Hepatocyte (in vitro differentiated cells): ENCODE measurements around the gene BAG5. TPM values are rescaled to one million over a fixed set of nuclear protein-coding genes. Genes with fewer than 3 reads are reported as not detected.

Source experiments
- DNase-seq: peaks from one replicate; pipeline ENCODE4 v3.0.0-alpha.2; 2016; ENCODE audit warnings: low spot score
- H2AFZ ChIP-seq: fragments of 200-600 bp; sonication (generic); 2 replicates; pipeline ENCODE4 v1.6.0; 2016; ENCODE audit warnings: antibody characterized with exemption, mild to moderate bottlenecking
- H3K27ac ChIP-seq: fragments of 200-600 bp; sonication (generic); 2 replicates; pipeline ENCODE4 v1.5.1; 2016; ENCODE audit warnings: mild to moderate bottlenecking
- H3K27me3 ChIP-seq: fragments of 200-600 bp; sonication (generic); 2 replicates; pipeline ENCODE4 v1.6.1; 2016
- H3K36me3 ChIP-seq: fragments of 200-600 bp; sonication (generic); replicated peaks from 2 replicates; pipeline ENCODE4 v1.5.1; 2016; ENCODE audit warnings: low read depth; ENCODE audit not compliant: insufficient read depth
- H3K4me1 ChIP-seq: fragments of 200-600 bp; sonication (generic); 2 replicates; pipeline ENCODE4 v1.5.1; 2016; ENCODE audit warnings: mild to moderate bottlenecking, moderate library complexity; ENCODE audit not compliant: insufficient read depth
- H3K4me2 ChIP-seq: fragments of 200-600 bp; sonication (generic); 2 replicates; pipeline ENCODE4 v1.6.0; 2016
- H3K4me3 ChIP-seq: fragments of 200-600 bp; sonication (generic); 2 replicates; pipeline ENCODE4 v1.5.1; 2016; ENCODE audit warnings: mild to moderate bottlenecking
- H3K79me2 ChIP-seq: fragments of 200-600 bp; sonication (generic); 2 replicates; pipeline ENCODE4 v1.6.0; 2017; ENCODE audit warnings: mild to moderate bottlenecking
- H3K9me2 ChIP-seq: fragments of 200-600 bp; sonication (generic); replicated peaks from 2 replicates; pipeline ENCODE4 v1.6.0; 2017; ENCODE audit warnings: mild to moderate bottlenecking; ENCODE audit not compliant: insufficient read depth
- H3K9me3 ChIP-seq: fragments of 200-600 bp; sonication (generic); 2 replicates; pipeline ENCODE4 v1.5.1; 2016; ENCODE audit warnings: low read depth, mild to moderate bottlenecking
- H4K20me1 ChIP-seq: fragments of 200-600 bp; sonication (generic); 2 replicates; pipeline ENCODE4 v1.6.0; 2016; ENCODE audit warnings: mild to moderate bottlenecking; ENCODE audit not compliant: insufficient read depth, poor library complexity, severe bottlenecking
- CTCF ChIP-seq: fragments of 200-600 bp; sonication (generic); IDR thresholded peaks from 2 replicates; pipeline ENCODE4 v1.5.1; 2016; ENCODE audit warnings: antibody characterized with exemption, mild to moderate bottlenecking; ENCODE audit not compliant: poor library complexity
- EZH2 ChIP-seq: fragments of 200-600 bp; sonication (generic); IDR thresholded peaks from 2 replicates; pipeline ENCODE4 v1.6.1; 2016; ENCODE audit warnings: antibody characterized with exemption, mild to moderate bottlenecking, borderline replicate concordance
- EZH2phosphoT487 ChIP-seq: fragments of 200-600 bp; sonication (generic); IDR thresholded peaks from one replicate; pipeline ENCODE4 v1.6.1; 2018; ENCODE audit warnings: antibody characterized with exemption, mild to moderate bottlenecking, low read depth, moderate library complexity; ENCODE audit not compliant: unreplicated experiment, severe bottlenecking
- WGBS: methylation state at CpG from one replicate; pipeline ENCODE4 v1.1.6; 2016; ENCODE audit warnings: low lambda C conversion rate; ENCODE audit errors: missing lambda C conversion rate; 5-methylcytosine and 5-hydroxymethylcytosine counted together
- polyA plus RNA-seq: library from polyadenylated mRNA; unstranded; fragments of >200 nt; fragmentation: Nextera tagmentation; extraction: Ambion mirVana; gene quantifications from 2 replicates; pipeline ENCODE4 v1.2.1, GENCODE V29; 2016
- total RNA-seq: library from RNA; depleted of rRNA; stranded (reverse); fragments of >200 nt; gene quantifications from 2 replicates; pipeline ENCODE4 v1.2.3, GENCODE V29; 2014

The BAG5 gene
- total and polyA plus RNA-seq, 2 experiments from 2014 or later: 13.9 to 27.4 TPM

GRCh38 chr14:103529383-103530365, 32.8 kb downstream of the BAG5 start:
- Histone ChIP-seq H4K20me1 (no peaks in the 10 kb centered on the region), H3K27ac (peak overlapping the region; percentile 40), H3K27me3 (no peaks in the 10 kb centered on the region), H3K4me2 (peak overlapping the region; percentile 97), H3K4me1 (peaks cover 35% of the 10 kb centered on the region), H3K4me3 (peak overlapping the region; percentile 78), H3K9me2 (no peaks in the 10 kb centered on the region), H3K9me3 (no peaks in the 10 kb centered on the region), H3K36me3 (no peaks in the 10 kb centered on the region), H2AFZ (peak overlapping the region; percentile 49), H3K79me2 (peaks cover 41% of the 10 kb centered on the region)
- 62% methylated on average over 36 of the region's 42 CpGs for WGBS
- no peak for TF ChIP-seq EZH2phosphoT487
- TF ChIP-seq EZH2: no peak
- no peak for TF ChIP-seq CTCF
- DNase-seq: no peak

GRCh38 chr14:103528587-103529382, 33.7 kb downstream of the BAG5 start, which contains the start of gene TRMT61A:
Gene TRMT61A (plus strand): TSS chr14:103529196. CDS start chr14:103529979, 783 bp downstream.
- WGBS: 12% methylated on average over 33 of the region's 70 CpGs
- peak; percentile 94 for DNase-seq
- Histone ChIP-seq H3K79me2 (peaks cover 41% of the 10 kb centered on the region), H3K9me2 (no peaks in the 10 kb centered on the region), H3K27ac (peak within 1 kb of the TSS; percentile 99), H3K4me1 (peaks cover 44% of the 10 kb centered on the region), H3K36me3 (no peaks in the 10 kb centered on the region), H3K9me3 (no peaks in the 10 kb centered on the region), H3K27me3 (no peaks in the 10 kb centered on the region), H3K4me3 (peak within 1 kb of the TSS; percentile 78), H4K20me1 (no peaks in the 10 kb centered on the region), H3K4me2 (peak within 1 kb of the TSS; percentile 97), H2AFZ (peak within 1 kb of the TSS; percentile 49)
- TF ChIP-seq EZH2phosphoT487 (no peak), EZH2 (no peak), CTCF (no peak)

DNA sequence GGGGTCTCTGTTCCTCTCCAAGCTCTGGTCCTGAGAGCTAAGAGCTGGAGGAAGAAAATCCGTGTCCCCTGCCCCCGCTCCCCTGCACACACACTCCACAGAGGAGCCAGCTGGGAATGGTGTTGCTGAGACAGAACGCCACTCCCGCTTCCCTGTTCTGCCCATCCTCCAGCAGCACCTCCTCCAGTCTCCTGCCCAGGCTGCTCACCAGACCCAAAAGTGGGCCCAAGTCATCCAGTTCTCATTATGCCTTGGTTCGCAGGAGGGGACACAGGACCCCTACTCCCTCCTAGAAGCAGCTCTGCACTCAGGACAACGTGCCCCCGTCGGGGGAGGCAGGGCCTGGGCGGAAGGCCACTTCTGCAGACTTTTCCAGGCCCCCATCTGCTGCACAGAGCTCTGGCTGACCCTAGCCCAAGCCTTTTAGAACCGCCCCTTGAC, 34.3 kb downstream of the BAG5 start:
- Histone ChIP-seq H3K9me3 (no peaks in the 10 kb centered on the region), H3K4me1 (peaks cover 51% of the 10 kb centered on the region), H3K27me3 (peaks cover under 1% of the 10 kb centered on the region), H2AFZ (no peak overlapping the region), H3K9me2 (no peaks in the 10 kb centered on the region), H3K79me2 (peaks cover 44% of the 10 kb centered on the region), H3K4me2 (peak overlapping the region; percentile 92), H3K27ac (peak overlapping the region; percentile 99), H4K20me1 (no peaks in the 10 kb centered on the region), H3K4me3 (peak overlapping the region; percentile 42), H3K36me3 (no peaks in the 10 kb centered on the region)
- DNase-seq: no peak
- WGBS: 51% methylated on average over 10 of the region's 10 CpGs
- no peak for TF ChIP-seq EZH2phosphoT487
- TF ChIP-seq CTCF: no peak
- no peak for TF ChIP-seq EZH2
